H1 (cell line): ENCODE results near the gene CHD6. TPM values are rescaled to one million over a fixed set of nuclear protein-coding genes. Genes with fewer than 3 reads are reported as not detected.

ENCODE experiments used
- ZNF274 ChIP-seq: IDR thresholded peaks from 2 replicates; pipeline ENCODE4 v1.7.0; 2012; ENCODE audit warnings: low read length, borderline replicate concordance; ENCODE audit errors: extremely low read depth
- polyA plus RNA-seq, 7 experiments: library from polyadenylated mRNA; depleted of rRNA in 3 of 7; stranded (reverse) in 5 of 7; unstranded in 2 of 7; fragments of >200 nt in 5 of 7; fragments of 200-250 nt in 2 of 7; gene quantifications; 1 replicate in 5 of 7; 2 replicates in 1 of 7; 4 replicates in 1 of 7; pipeline versions ENCODE4 v1.2.1 to v1.2.3, GENCODE V29; 2011 to 2013; ENCODE audit warnings: missing spikeins in 2 of 7, mixed read lengths in 2 of 7
- total RNA-seq: library from RNA; stranded (reverse); fragmentation: NEBNext Ultra II Directional; extraction: Animal tissue kit (Norgen Biotek cat#: 25700); gene quantifications from 2 replicates; pipeline ENCODE4 v1.2.1, GENCODE V29; 2021

CHD6 gene
- total and polyA plus RNA-seq, 2 of the 8 experiments (the other 6 are each of a cell fraction or from before 2014, with no cell fraction given) = 11.1 to 62.9 TPM

DNA sequence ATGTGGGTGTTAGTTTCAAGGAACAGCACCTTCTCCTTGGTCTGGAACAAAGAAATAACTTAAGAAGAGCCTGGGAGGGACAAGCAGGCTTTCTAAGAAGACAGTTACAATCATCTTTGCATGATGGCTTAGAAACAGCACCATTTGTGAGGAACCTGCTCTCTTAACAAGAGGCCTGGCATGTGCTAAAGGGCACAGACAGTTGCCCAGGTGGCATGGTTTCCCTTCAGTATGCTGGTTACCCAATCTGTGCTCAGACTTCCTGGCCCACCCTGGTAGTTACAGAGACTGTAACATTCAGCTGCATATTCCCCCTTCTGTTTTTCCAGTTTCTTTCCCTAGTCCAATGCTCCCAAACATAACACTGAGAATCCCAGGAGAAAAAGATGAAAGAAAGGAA, 84.0 kb downstream of the CHD6 start (continued):
- TF ChIP-seq ZNF274 = no peak
